ENCODE measurements around the gene SEMA4D.

The SEMA4D gene

GRCh38 chr9:89505911-89506310 is 8.0 kb upstream of the SEMA4D start:
- no peak overlapping the region for H3K4me3 ChIP-seq (replicated peaks; ENCODE audit: low read depth, low read length)
- no peak for TF ChIP-seq CTCF (IDR thresholded peaks at IDR 0.05; ENCODE audit: low read depth, low read length, missing control alignments)
- no peak for DNase-seq (ENCODE audit: extremely low read depth, low read depth)

- no peak for TF ChIP-seq CTCF (IDR thresholded peaks at IDR 0.05; ENCODE audit: low read depth, low read length, missing control alignments)
- no peak overlapping the region for H3K4me3 ChIP-seq (replicated peaks; ENCODE audit: low read depth, low read length)
- no peak for DNase-seq (ENCODE audit: extremely low read depth, low read depth)
Observed at GRCh38 chr9:89505048-89505447, 7.1 kb upstream of the SEMA4D start.

GRCh38 chr9:89502671-89503070 is 4.8 kb upstream of the SEMA4D start:
- no peak for TF ChIP-seq CTCF (IDR thresholded peaks at IDR 0.05; ENCODE audit: low read depth, low read length, missing control alignments)
- no peak overlapping the region for H3K4me3 ChIP-seq (replicated peaks; ENCODE audit: low read depth, low read length)
- DNase-seq (ENCODE audit: extremely low read depth, low read depth) = no peak

- TF ChIP-seq CTCF (IDR thresholded peaks at IDR 0.05; ENCODE audit: low read depth, low read length, missing control alignments) = no peak
- H3K4me3 ChIP-seq (replicated peaks; ENCODE audit: low read depth, low read length) = no peak overlapping the region
- DNase-seq (ENCODE audit: extremely low read depth, low read depth) = no peak
Observed at GRCh38 chr9:89502038-89502601, 4.2 kb upstream of the SEMA4D start.

GRCh38 chr9:89501311-89501898 is 3.5 kb upstream of the SEMA4D start:
- no peak for DNase-seq (ENCODE audit: extremely low read depth, low read depth)
- TF ChIP-seq CTCF (IDR thresholded peaks at IDR 0.05; ENCODE audit: low read depth, low read length, missing control alignments) = no peak
- H3K4me3 ChIP-seq (replicated peaks; ENCODE audit: low read depth, low read length) = no peak overlapping the region

- no peak overlapping the region for H3K4me3 ChIP-seq (replicated peaks; ENCODE audit: low read depth, low read length)
- no peak for TF ChIP-seq CTCF (IDR thresholded peaks at IDR 0.05; ENCODE audit: low read depth, low read length, missing control alignments)
- no peak for DNase-seq (ENCODE audit: extremely low read depth, low read depth)
Observed at GRCh38 chr9:89500008-89500407, 2.1 kb upstream of the SEMA4D start.
